C4-2B (cell line): Measurements from ENCODE around the gene ZNF428.
"Not testable (repeated sequence)": the region's sequence is repeated elsewhere in the genome, so short reads cannot be mapped to it uniquely, and the experiment has no call there.

ENCODE experiments used
- H3K27ac ChIP-seq: fragments of 450-650 bp; 2 replicates; pipeline ENCODE4 v1.5.1; 2017
- ZFX ChIP-seq: fragments of 450-650 bp; IDR thresholded peaks from 2 replicates; pipeline ENCODE4 v1.6.1; 2017
- TF ChIP-seq, protein P1 (sequence below): fragments of 450-650 bp; conservative IDR thresholded peaks from 2 replicates; pipeline ENCODE4 v1.5.1; 2017; ENCODE audit warnings: mild to moderate bottlenecking

The ZNF428 gene

DNA sequence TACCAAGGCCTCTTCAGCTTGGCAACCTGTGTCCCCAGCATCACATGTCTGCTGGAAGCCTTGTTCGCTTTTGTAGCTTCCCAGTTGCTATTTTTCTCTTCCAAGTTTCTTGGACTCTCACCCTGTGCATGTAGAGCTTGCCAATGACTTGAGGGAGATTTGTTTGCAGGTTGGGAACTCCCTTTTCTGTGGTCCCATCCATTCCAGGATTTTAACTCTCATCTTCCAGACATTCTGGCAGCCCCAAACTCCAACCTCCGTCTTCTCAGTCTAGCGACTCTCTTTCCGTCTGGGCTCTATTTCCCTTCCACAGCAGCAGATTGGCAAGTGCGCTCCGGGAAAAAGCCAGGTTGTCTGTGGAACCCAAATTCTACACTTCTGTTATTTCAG, 41.5 kb upstream of the ZNF428 start:
- no peak overlapping the region for H3K27ac ChIP-seq
- TF ChIP-seq ZFX, result no peak
- TF ChIP-seq, protein P1, sequence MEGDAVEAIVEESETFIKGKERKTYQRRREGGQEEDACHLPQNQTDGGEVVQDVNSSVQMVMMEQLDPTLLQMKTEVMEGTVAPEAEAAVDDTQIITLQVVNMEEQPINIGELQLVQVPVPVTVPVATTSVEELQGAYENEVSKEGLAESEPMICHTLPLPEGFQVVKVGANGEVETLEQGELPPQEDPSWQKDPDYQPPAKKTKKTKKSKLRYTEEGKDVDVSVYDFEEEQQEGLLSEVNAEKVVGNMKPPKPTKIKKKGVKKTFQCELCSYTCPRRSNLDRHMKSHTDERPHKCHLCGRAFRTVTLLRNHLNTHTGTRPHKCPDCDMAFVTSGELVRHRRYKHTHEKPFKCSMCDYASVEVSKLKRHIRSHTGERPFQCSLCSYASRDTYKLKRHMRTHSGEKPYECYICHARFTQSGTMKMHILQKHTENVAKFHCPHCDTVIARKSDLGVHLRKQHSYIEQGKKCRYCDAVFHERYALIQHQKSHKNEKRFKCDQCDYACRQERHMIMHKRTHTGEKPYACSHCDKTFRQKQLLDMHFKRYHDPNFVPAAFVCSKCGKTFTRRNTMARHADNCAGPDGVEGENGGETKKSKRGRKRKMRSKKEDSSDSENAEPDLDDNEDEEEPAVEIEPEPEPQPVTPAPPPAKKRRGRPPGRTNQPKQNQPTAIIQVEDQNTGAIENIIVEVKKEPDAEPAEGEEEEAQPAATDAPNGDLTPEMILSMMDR, result no peak

DNA sequence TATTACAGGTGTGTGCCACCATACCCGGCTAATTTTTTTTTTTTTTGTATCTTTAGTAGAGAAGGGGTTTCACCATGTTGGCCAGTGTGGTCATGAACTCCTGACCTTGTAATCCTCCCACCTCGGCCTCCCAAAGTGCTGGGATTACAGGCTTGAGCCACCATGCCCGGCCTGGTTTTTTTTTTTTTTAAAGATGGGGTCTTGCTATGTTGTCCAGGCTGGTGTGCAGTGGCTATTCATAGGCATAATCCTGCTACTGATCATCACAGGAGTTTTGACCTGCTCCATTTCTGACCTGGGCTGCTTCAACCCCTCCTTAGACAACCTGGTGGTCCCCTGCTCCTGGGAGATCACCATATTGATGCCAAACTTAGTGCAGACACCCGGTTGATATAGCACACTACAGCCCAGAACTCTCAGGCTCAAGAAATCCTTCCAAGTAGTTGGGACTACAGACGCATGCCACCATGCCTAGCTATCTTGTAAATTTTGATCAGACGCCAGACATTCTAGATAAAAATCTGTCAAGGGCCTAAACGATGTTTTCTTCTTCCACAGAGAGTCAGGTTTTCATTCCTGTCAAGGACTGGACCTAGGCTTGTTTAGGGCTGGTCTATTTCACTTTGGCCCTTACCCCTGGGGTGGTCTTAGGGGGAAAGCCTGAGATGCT, 41.0 kb upstream of the ZNF428 start:
- TF ChIP-seq ZFX, result no peak
- TF ChIP-seq, protein P1, result no peak
- no peak overlapping the region for H3K27ac ChIP-seq

DNA sequence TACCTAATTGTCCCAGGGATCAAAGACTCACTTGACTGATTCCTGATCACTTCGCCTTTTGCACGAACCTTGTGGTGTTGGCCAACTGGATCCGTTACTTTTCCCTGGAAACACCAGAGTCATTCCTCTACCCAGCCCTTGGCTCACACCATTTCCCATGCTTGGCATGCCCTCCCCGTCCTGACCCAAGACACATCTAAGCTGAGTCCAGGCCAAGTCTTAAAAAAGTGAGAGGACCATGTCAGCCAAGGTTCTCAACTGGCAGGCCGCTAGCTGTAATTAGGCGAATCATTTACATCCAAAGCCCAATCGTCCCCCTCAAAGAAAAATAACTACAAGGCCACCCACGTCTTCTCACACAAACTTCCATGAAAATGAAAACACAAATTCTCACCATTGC, 39.1 kb upstream of the ZNF428 start:
- no peak overlapping the region for H3K27ac ChIP-seq
- TF ChIP-seq, protein P1, result no peak
- TF ChIP-seq ZFX, result no peak

DNA sequence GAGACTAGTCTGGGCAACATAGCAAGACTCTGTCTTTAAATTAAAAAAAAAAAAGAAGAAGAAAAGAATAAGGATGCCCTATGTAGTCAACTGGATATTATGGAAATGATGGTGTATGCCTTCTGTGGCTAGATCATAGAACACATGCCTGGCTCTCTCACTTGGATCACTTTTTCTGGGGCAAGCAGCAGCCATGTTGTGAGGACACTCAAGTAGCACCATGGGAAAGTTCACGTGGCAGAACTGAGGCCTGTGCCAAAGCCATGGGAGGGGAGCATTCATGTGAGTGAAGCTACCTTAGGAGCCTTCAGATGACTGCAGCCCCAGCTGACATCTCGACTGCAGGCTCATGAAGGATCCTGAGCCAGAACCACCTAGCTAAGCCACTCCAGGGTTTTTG, 38.6 kb upstream of the ZNF428 start:
- TF ChIP-seq, protein P1, result no peak
- TF ChIP-seq ZFX, result no peak
- no peak overlapping the region for H3K27ac ChIP-seq

DNA sequence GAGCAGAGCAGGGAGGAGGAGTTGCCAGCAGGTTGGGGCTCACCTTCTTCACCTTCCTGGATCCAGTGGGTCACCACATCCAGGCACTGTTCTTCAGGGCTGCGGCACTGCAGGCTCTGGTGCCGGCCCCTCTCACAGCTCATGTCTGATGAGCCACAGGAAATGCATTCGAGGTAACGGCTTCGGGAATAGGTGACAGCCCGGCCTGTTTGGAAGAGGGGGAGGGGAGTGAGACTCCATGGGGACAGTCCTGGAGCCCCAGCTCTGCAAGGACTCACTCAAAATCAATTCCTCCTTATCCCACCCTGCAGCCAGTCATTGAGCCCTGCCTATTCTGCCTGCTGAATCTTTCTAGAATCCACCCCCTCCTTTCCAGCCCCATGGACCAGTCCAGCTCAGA, 37.0 kb upstream of the ZNF428 start:
- no peak overlapping the region for H3K27ac ChIP-seq
- TF ChIP-seq ZFX, result no peak
- TF ChIP-seq, protein P1, result no peak

DNA sequence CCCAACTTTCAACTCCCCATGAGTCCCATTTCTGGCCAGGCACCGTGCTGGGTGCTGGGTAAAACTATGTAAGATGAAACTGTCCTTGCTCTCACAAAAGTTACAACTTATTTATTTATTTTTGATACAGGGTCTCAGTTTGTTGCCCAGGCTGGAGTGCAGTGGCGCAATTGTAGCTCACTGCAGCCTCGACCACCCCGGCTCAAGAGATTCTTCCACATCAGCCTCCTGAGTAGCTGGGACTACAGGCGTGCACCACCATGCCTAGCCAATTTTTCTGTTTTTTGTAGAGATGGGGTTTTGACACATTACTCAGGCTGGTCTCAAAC, 33.1 kb upstream of the ZNF428 start:
- H3K27ac ChIP-seq, result no peak overlapping the region
- TF ChIP-seq, protein P1, result peak; percentile 42
- TF ChIP-seq ZFX, result no peak

DNA sequence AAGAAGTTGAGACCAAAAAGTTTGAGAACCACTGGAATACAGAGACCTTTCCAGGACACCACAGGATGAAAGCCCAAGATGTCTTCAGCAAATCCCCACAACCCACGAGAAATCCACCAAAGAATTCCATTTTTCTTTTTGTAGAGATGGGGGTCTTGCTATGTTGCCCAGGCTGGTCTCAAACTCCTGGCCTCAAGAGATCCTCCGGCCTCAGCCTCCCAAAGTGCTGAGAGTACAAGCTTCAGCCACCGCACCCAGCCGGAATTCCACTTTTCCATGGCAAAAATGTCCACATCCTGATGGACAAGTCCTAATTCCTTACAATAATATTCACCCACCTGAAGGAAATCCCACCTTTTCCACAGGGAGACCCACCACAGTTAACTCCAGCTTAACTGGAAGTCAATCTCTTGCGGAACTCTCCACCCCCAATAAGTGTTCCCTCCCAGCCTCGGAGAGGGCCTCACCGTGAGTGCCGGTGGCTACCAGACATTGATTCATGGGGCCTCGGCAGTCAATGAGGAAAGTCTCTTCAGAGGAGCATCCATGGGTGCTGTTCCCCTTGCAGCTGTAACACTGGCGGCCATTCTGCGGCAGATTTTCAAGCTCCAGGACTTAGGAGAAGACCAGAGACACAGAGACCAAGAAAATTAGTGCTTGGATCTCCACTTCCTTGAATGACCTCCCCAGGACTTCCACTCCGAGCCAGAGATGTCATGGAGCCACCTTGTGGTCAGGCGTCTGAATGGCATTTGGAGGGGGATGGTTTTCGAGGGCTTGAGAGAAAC, 32.5 kb upstream of the ZNF428 start:
- no peak overlapping the region for H3K27ac ChIP-seq

DNA sequence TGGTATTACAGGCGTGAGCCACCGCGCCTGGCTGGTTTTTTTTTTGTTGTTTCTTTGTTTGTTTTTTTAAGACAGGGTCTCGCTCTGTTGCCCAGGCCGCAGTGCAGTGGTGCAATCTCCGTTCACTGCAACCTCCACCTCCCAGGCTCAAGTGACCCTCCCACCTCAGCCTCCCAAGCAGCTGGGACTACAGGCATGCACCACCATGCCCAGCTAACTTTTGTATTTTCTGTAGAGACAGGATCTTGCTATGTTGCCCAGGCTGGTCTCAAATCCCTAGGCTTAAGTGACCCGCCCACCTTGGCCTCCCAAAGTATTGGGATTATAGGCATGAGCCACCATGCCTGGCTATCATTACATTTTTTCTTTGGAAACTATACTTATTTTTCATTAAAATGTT, 30.8 kb upstream of the ZNF428 start:
- H3K27ac ChIP-seq, result not testable (repeated sequence)

More for the DNA sequence above, 32.5 kb upstream of the ZNF428 start:
- no peak for TF ChIP-seq ZFX
- TF ChIP-seq, protein P1, result peak; percentile 70
